Fibroblast of mammary gland (primary cell): ENCODE measurements around the gene NLRP3.
"Not testable (repeated sequence)": the region's sequence is repeated elsewhere in the genome, so short reads cannot be mapped to it uniquely, and the experiment has no call there.

ENCODE experiments used
- DNase-seq: peaks from one replicate; pipeline ENCODE4 v3.0.0-alpha.2; 2010; ENCODE audit warnings: low read depth
- H3K4me3 ChIP-seq: 2 replicates; pipeline ENCODE4 v1.5.1; 2011; ENCODE audit warnings: low read depth, mild to moderate bottlenecking, low read length, moderate library complexity; ENCODE audit not compliant: control insufficient read depth
- CTCF ChIP-seq: conservative IDR thresholded peaks from 2 replicates; pipeline ENCODE4 v1.5.1; 2011; ENCODE audit warnings: low read depth, low read length, inconsistent platforms; ENCODE audit not compliant: control insufficient read depth, insufficient read depth

Gene NLRP3

GRCh38 chr1:247468481-247469140 is 52.6 kb downstream of the NLRP3 start:
- no peak for TF ChIP-seq CTCF
- no peak overlapping the region for H3K4me3 ChIP-seq
- DNase-seq: no peak

- TF ChIP-seq CTCF: no peak
- no peak for DNase-seq
Observed at GRCh38 chr1:247469141-247469535, 53.2 kb downstream of the NLRP3 start.

GRCh38 chr1:247470942-247471429 is 55.0 kb downstream of the NLRP3 start:
- H3K4me3 ChIP-seq, DNase-seq: not testable (repeated sequence)

More at GRCh38 chr1:247469141-247469535, 53.2 kb downstream of the NLRP3 start:
- H3K4me3 ChIP-seq: no peak overlapping the region

GRCh38 chr1:247471445-247472016 is 55.6 kb downstream of the NLRP3 start:
- DNase-seq: no peak
- no peak overlapping the region for H3K4me3 ChIP-seq
- no peak for TF ChIP-seq CTCF

- no peak for DNase-seq
- H3K4me3 ChIP-seq: no peak overlapping the region
- no peak for TF ChIP-seq CTCF
Observed at GRCh38 chr1:247472035-247472434, 56.1 kb downstream of the NLRP3 start.

- no peak for DNase-seq
- TF ChIP-seq CTCF: no peak
- H3K4me3 ChIP-seq: no peak overlapping the region
Observed at GRCh38 chr1:247474367-247474766, 58.4 kb downstream of the NLRP3 start.

GRCh38 chr1:247475793-247476192 is 59.8 kb downstream of the NLRP3 start:
- no peak for DNase-seq
- no peak overlapping the region for H3K4me3 ChIP-seq
- no peak for TF ChIP-seq CTCF

- not testable (repeated sequence) for H3K4me3 ChIP-seq, DNase-seq
Observed at GRCh38 chr1:247476328-247477058, 60.5 kb downstream of the NLRP3 start.
